Activated T-cell treated with anti-CD3 and anti-CD28 coated beads for 4 hours (primary cell): ENCODE measurements around the gene UBE2H.

ENCODE experiments used
- DNase-seq: peaks from one replicate; pipeline ENCODE4 v3.0.0-alpha.2; 2020

Gene UBE2H

DNA sequence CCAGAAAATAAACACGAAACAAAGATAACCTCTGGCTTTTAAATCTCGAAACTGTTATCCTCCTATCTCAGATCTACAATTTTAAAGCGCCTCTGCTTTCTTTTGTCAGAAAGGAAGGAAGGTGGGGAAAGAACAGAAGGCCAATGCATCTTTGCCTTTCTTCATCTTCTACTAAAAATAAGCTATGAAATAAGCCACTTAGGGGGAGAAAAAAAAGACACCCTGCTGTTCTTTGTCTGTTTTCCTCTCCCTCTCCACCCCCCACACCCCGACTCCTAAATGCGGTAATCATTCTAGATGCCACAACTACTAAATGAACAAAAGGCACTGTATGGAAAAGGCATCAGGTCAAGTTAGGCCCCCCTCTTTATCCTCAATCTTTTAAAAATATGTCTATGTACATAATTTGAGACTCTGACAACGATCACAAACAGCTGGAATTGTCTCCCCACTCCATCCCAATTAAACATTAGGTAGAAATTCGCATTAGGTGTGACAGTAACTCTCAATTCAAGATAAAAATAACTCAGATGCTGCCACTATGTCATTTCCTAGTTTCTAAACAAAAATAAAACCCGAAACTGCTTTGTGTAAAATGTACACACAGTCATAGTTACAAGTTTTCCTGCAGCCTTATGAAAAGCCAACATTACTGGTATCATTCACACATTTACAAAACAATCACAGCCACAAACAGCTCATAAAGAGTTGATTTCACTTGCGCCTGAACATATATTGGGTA lies 2.4 kb downstream of the UBE2H start:
- no peak for DNase-seq

DNA sequence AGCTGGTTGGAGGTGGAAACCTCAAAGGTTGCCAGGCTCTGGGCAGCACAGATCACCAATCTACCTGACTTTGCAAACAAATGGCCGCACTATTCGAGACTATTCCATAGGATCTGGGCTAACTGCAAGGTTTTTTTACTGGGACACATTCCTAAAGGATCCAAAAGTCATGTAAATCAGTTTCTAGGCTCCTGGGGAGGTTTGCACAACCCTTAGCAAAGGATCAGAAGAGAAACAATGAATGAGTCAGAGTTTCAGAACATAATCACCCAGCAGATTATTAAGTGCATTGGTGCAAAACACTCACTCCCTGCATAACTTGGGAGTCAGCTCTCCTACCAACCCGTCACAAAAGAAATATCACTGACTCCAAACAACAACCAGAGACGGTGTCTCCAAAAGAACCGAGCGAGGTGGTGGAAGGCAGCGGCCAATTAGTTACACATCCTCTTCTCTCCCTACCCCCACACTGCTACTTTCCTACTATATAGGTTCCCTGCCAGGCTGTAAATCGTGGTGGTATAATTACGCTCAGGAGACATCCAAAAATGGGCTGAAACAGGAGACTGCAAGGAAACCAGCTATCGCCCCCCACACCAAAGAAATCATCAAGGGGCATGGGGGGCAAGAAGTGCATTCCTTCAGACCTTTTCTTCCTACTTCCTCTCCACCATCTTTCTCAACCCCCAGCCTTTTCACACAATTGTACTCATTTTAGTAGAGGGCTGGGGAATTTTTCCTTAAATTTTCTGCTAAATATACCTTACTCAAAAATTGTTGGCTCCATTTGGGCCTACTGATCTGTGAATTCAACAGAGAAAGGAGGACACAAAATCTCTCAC lies 3.2 kb downstream of the UBE2H start:
- no peak for DNase-seq

DNA sequence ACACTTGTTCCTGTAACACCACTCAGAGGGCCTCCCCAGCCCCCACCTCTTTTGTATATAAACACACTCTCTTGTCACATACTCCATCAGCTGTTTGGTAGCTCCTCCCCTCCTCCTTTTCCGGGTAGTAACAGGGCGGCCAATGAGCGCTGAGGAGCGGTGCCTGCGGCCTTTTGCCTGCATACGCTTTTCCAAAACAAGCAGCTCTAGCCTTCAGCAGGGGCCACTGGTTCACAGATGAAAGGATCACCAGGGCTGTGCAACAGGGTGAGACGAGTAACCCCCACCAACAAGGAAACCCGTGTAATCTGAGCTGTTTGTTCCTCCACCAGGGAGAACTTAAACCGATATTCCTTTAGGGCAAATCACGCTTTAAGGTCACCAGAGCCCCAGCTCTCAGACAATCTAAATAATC lies 3.9 kb downstream of the UBE2H start:
- peak; percentile 67 for DNase-seq

DNA sequence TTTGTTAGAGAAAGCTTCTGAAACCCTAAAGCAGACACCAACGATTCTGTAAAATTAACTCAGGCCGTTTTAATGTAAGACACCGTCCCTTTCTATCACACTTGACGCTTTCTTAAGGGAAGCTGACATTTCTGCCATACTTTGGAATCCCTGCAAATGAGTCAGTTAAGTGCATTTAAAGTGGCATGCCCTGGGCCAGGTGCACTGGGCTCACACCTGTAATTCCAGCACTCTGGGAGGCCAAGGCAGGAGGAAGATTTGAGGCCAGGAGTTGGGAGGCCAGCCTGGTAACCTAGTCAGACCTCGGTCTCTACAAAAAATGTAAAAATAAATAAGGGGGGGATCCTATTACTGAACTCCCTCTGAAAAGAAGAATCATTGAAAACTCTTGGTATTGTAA lies 4.4 kb downstream of the UBE2H start:
- no peak for DNase-seq

DNA sequence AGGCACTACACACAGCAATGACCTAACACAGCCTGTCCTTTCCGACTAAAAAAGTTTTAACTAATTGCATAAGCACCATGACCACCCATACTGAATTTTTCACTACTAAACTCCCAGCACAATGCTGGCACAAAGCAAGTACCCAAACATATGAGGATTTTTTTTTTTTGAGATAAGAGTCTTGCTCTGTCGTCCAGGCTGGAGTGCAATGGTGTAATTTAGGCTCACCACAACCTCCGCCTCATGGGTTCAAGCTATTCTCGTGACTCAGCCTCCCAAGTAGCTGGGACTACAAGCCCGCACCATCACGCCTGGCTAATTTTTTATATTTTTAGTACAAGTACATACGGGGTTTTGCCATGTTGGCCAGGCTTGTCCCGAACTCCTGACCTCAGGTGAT lies 5.1 kb downstream of the UBE2H start:
- no peak for DNase-seq

DNA sequence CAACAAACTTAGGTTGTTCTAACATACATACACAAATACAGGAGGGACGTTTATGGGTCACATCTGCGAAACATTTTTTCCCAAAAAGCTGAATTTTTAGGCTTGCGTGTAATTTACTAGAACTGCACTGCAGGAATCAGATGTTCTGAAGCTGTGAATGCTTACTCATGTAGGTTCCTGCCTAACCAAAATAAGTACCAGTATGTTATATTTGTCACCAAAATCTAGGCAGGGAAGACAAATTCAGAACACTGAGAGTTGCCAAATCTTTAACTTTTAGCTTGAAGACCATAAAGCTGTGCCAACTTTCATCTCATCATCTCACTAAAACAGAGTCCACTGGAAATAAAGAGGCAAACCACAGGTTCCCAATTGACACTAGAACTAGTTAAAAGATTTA lies 5.7 kb downstream of the UBE2H start:
- no peak for DNase-seq

DNA sequence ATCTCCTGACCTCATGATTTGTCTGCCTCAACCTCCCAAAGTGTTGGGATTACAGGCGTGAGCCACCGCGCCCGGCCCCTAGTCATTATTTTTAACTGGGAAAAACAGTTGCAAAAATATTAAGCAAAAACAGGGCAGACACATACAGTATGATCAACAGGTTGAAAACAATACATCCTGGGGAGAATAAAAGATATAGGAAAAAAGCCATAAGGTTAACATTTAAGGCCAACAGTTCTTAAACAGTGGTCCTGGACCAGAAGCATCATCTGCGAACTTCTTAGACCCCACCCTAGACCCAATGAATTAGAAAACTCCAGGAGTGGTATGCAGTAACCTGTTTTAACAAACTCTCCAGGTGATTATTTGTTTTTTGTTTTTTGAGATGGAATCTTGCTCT lies 6.5 kb downstream of the UBE2H start:
- no peak for DNase-seq

DNA sequence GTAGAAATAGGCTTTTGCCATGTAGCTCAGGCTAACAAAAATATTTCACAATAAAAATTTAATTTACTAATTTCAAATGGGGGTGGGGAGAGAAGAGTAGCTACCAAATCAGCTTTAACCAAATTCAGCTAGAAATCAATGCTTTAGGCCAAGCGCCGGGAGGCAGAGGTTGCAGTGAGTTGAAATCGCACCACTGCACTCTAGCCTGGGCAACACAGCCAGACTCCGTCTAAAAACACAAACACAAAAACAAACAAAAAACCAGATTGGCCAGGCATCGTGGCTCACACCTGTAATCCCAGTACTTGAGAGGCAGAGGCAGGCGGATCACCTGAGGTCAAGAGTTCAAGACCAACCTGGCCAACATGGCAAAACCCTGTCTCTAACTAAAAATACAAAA lies 9.4 kb downstream of the UBE2H start:
- DNase-seq: no peak

DNA sequence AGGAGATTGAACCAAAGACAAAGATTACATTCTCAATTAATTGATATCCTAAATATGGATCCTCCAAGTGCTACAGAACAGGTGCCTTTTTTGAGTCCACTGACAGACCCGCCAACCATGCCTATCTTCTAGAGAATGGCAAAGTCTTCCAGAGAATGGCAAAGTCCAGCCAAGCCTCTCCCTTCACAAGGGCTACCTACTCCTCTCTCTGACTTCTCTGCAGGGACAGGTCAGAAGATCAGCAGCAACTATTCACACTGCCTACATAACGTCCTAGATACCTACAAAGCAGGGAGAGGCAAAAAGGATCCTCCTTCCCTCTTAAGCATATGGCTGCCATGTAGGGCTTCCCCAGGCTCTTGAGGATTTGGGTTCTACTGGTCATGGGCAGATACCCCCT lies 12.4 kb downstream of the UBE2H start:
- no peak for DNase-seq

DNA sequence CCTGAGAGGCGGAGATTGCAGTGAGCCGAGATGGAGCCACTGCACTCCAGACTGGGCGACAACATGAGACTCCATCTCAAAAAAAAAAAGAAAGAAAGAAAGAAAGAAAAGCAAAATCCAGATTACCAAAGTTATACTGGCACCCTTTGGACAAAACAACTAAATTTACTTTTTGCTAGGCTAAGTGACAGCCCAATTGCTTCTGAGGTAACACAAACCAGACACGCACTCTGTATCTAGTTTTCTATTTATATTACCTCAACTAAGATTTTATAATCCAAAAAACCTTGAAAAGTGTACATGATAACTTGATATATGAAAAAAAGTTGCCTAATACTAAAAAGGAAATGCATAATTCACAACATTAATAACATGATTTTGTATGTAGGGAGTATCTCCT lies 12.9 kb downstream of the UBE2H start:
- no peak for DNase-seq

DNA sequence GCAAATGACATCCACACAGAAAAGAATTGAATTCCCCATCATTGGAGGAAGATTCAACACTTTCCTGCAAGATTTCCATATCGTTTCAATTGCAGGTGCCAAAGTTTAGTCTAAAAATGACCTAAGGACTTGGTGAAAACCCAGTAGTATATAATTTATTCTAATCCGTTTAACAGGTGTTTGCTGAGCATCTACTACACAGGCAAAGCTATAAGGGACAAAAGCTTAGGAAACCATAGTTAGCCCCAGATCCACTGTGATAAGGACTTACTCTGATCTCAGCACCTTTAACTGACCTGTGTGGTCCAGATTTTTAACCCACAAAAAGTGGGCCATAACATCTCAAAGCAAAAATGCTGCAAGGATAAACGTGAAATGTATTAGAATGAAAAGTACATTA lies 19.1 kb downstream of the UBE2H start:
- DNase-seq: no peak

DNA sequence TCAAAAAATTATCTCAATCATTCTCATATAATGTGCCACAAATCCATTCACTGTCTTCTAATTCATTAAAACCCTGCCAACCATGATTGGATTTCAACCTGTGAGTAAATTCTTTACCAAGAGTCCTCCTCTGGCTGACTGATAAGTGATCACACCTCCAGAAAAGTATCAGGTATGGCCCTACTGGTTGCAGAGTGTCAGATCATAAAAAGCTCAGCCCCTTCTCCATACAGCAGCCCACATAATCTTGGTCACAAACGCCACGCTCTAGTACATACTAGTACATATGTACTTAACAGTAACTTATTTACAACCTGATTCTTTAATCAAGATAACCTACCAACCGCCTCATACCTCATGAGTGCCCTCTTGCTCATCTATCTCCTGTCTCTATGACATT lies 26.1 kb downstream of the UBE2H start:
- no peak for DNase-seq

DNA sequence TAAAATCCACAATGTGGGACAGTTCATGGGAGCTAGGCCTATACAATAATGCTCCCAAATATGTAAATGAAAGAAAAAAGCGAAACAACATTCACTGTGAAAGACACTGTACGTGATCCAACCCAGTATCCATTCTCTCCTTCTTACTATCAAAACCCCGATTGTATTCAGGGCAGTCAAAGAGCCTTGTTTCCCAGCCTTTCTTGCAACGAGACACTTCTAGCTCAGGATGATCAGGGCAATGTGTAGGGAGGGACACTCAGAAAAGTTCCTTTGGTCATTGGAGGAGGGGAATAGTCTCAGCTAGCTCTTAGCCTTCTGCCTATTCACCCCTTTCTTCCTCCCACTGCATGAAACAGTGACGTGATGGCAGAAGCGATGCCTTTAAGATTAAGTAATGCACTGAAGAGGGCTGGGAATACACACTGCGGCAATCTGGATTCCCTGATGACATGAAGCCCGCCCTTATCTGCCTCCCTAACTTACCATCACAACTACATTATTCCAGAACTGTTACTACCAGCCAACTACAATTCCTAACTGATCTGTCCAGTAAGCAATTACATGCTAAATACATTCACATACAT lies 27.3 kb downstream of the UBE2H start:
- DNase-seq: no peak

DNA sequence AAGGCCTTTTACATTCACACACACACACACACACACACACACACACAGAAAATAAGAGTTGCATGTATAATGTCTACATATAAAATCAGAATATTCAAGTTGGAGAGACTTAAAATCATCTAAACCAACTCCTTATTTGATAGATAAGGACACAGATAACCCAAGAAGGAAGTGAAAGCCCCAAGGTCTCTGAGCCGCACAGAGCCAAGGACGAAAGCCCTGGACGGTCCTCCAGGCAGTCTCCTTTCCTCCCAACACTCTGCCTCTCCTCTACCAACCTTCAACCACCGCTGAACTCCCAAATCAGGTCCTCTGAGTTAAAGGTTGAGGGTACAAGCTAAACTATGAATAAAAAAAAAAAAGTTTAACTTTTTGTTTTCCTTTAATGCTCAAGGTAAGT lies 28.2 kb downstream of the UBE2H start:
- no peak for DNase-seq

DNA sequence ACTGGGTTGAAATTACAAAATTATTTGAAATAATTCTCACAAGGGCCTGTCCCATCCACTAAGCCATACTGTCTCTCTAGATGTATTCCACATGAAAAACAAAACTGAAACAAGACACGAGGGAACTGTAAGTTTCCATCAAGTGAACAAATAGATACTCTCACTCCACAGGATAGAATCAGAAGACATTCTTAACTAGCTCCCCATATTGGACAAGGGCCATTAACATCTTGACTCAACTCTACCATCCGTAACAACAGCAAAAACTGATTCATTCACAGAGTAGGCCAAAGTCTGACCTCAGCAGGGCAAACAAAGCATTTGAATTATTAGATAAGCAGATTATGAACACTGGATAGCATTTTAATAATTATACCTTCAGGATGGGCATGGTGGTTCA lies 29.1 kb downstream of the UBE2H start:
- no peak for DNase-seq

DNA sequence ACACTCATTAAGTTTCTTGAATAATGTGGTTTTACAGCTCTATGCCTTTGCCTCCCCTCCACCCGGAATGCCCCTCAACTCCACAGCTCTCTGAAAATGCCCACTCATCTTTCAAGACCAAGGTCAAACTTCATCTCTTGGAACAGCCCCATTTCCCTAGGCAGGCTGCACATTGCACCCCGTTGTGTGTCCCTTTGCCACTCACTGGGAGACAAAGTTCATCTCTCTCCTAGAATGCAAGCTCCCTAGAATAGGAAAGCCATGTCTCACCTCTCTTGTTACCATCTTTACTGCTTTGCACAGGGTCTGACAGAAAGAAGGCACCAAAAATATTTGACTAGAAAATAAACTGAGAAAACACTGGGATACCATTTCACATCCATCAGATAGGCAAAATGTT lies 33.3 kb downstream of the UBE2H start:
- no peak for DNase-seq

DNA sequence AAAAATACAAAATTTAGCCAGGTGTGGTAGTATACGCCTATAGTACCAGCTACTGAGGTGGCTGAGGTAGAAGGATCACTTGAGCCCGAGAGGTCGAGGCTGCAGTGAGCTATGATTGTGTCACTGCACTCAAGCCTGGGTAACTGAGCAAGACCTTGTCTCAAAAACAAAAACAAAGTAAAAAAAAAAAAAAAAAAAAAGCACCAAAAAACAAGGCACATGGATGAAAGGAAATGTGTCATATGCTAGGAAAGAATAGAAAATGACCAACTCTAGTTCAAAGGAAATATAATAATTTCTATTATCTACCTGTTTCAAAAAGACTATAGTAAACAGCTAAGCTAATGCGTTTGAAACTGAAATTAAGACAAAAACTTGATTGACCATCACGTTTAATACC lies 33.8 kb downstream of the UBE2H start:
- no peak for DNase-seq

DNA sequence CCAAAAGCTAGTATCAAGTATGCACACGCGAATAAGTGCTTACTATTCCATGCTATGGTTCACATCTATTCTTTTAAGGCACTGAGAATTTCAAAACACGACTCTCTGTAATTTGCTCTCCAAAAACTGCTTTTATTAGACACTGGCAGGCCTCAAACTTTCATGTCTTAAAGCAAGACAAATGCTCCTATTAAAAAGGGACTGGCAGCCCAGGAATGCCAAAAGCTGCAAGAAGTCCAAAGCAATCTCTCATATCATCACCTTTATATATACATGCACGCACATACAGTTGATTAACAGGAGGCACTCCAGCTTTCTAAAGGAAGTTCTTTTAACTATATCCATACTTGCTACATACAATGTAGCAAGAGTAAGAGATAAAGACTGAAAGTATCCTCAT lies 34.8 kb downstream of the UBE2H start:
- DNase-seq: no peak

DNA sequence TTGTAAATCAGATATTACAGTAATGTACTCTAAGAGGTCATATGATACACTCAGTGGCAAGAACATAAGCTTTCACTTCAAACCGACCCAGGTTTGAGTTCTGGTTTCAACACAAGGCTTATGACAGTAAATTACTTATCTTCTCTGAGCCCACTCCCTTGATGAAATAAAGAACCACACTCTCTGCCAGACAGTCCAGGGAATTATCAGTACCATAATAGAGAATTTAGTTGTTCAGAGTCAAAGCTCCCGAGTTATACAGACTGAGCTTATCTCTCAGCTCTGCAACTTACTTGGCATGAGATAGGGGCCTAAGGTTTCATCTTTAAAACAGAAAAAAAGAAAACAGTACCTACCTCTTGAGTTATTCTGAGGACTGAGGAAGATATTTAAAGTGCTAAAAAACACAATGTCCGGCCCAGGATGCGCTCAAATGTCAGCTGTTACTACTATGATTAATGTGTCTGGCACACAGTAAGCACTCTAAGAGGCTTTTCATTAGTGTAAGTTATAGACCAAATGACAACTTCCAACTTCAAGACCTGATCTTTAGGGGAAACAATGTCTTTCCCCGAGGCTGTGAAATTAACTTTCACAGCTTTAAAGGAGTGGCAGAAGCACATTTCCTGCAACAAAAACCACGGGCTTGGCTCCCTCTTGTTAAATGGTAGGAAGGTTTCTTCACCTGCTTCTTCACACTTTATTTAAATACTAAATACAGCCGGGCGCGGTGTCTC lies 38.1 kb downstream of the UBE2H start:
- DNase-seq: no peak

DNA sequence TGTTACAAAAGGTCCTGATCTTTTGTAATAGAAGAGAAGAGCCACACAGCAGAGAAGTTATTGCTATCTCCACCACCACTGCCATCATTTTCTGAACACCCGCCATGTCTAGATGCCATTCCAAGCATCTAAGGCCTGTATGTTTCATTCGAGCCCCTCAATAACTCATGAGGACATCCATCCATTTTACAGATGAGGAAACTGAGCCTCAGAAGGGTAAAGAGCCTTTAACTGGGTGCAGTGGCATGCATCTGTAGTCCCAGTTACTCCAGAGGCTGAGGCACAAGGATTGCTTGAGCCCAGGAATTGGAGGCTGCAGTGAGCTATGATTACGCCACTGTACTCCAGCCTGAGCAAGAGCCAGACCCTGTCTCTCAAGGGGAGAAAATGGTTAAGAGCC lies 39.3 kb downstream of the UBE2H start:
- DNase-seq: no peak

DNA sequence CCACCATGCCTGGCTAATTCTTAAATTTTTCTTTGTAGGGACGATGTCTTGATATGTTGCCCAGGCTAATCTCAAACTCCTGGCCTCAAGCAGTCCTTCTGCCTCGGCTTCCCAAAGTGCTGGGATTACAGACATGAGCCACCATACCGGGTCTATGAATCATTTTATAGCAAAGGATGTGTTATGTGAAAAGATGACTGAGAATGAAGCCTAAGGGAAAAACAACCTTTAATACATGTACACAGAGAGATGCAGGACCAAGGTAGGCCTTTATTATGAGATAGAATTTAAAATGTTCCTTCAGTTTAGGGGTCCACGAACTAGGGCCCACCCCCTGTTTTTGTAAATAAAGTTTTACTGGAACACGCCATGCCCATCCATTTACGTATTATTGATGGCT lies 41.0 kb downstream of the UBE2H start:
- no peak for DNase-seq

DNA sequence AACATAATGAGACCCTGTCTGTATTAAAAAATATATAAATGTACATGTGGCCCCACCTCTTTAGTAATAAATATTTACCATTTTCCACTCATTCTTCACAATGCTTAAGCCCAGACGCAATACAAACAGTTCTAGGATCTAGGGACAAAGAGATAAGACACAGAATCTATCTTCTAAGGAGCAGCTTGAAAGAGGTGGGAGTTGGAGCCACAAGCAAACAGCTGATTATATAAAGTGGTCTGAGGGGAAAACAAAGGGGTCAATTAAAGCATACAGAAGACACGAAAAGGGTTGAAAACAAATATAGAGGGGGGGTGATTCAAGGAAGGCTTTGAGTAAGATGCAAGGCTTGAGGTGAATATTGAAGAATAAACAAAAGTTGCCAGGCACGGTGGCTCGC lies 43.1 kb downstream of the UBE2H start:
- no peak for DNase-seq

DNA sequence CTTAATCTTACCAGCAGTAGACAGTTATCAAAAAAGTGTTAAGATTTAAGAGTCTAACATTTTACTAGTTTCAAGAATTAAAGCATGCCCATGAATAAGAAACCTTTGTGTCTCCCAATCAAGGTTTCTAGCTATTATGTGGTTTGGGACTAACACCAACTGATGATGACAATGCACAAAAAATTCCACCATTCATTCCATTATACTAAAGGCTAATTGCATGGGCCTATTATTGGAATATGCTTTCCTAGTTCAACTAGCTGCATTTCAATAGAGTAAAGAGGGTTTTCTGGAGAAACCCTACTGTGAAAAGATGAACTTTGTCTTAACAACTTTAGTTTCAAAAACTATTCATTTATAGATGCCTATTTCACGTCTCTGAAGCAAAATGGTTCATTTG lies 44.6 kb downstream of the UBE2H start:
- DNase-seq: no peak
